SK-N-SH treated with all-trans-retinoic acid at 6 μM for 48 hours (cell line): ENCODE results near the gene FAM43A.

Experiments used
- ARNTL ChIP-seq: fragments of 450-650 bp; formaldehyde crosslinking; IDR thresholded peaks from 2 replicates; pipeline ENCODE4 v1.5.0; 2020; ENCODE audit warnings: low read depth, mild to moderate bottlenecking, moderate library complexity, borderline replicate concordance
- ISL1 ChIP-seq: fragments of 250-450 bp; sonication (Bioruptor Pico); IDR thresholded peaks from 2 replicates; pipeline ENCODE4 v2.1.2; 2022; ENCODE audit warnings: mild to moderate bottlenecking, moderate library complexity
- OSR1 ChIP-seq: fragments of 250-450 bp; sonication (Bioruptor Pico); IDR thresholded peaks from 2 replicates; pipeline ENCODE4 v1.8.0; 2022; ENCODE audit warnings: moderate library complexity, mild to moderate bottlenecking, inconsistent platforms
- TOX ChIP-seq: fragments of 250-450 bp; sonication (Bioruptor Pico); IDR thresholded peaks from 2 replicates; pipeline ENCODE4 v1.8.0; 2021; ENCODE audit warnings: mild to moderate bottlenecking, moderate library complexity, borderline replicate concordance
- ZFP30 ChIP-seq: fragments of 450-650 bp; formaldehyde crosslinking; IDR thresholded peaks from 2 replicates; pipeline ENCODE4 v1.5.0; 2022; ENCODE audit warnings: mild to moderate bottlenecking, moderate library complexity
- TF ChIP-seq, protein P1 (sequence below): fragments of 250-450 bp; sonication (Bioruptor Pico); IDR thresholded peaks from 2 replicates; pipeline ENCODE4 v1.8.0; 2020; ENCODE audit warnings: mild to moderate bottlenecking, moderate library complexity, borderline replicate concordance
- TF ChIP-seq, protein P2 (sequence below): fragments of 250-450 bp; sonication (Bioruptor Pico); IDR thresholded peaks from 2 replicates; pipeline ENCODE4 v1.8.0; 2021; ENCODE audit warnings: low read depth, mild to moderate bottlenecking, moderate library complexity, borderline replicate concordance

DNA sequence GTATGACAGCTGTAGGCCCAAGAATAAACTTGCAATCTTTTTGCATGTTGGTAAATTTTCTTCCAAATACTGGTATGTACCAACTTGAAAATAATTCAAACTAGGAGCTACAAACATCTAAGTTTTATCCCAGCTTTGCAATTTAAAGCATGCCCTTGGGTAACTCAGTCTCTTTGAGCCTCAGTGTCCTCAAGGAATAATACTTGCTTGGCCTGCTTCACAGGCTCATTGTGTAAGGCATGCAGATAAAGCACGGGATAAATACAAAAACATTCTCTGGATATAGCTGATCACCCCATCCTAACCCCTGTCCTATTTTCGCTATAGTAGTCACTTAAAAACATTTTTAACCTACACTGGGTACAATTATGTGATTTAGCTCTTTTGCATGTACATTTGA is 42.9 kb upstream of the FAM43A start:
- TF ChIP-seq, protein P1, sequence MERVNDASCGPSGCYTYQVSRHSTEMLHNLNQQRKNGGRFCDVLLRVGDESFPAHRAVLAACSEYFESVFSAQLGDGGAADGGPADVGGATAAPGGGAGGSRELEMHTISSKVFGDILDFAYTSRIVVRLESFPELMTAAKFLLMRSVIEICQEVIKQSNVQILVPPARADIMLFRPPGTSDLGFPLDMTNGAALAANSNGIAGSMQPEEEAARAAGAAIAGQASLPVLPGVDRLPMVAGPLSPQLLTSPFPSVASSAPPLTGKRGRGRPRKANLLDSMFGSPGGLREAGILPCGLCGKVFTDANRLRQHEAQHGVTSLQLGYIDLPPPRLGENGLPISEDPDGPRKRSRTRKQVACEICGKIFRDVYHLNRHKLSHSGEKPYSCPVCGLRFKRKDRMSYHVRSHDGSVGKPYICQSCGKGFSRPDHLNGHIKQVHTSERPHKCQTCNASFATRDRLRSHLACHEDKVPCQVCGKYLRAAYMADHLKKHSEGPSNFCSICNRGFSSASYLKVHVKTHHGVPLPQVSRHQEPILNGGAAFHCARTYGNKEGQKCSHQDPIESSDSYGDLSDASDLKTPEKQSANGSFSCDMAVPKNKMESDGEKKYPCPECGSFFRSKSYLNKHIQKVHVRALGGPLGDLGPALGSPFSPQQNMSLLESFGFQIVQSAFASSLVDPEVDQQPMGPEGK (CRISPR knock-in tag), result no peak
- no peak for TF ChIP-seq ARNTL (CRISPR knock-in tag)
- TF ChIP-seq, protein P2, sequence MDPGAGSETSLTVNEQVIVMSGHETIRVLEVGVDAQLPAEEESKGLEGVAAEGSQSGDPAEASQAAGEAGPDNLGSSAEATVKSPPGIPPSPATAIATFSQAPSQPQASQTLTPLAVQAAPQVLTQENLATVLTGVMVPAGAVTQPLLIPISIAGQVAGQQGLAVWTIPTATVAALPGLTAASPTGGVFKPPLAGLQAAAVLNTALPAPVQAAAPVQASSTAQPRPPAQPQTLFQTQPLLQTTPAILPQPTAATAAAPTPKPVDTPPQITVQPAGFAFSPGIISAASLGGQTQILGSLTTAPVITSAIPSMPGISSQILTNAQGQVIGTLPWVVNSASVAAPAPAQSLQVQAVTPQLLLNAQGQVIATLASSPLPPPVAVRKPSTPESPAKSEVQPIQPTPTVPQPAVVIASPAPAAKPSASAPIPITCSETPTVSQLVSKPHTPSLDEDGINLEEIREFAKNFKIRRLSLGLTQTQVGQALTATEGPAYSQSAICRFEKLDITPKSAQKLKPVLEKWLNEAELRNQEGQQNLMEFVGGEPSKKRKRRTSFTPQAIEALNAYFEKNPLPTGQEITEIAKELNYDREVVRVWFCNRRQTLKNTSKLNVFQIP (CRISPR knock-in tag), result no peak
- TF ChIP-seq OSR1 (CRISPR knock-in tag), result no peak
- TF ChIP-seq ZFP30 (CRISPR knock-in tag), result no peak
- TF ChIP-seq ISL1 (CRISPR knock-in tag), result no peak
- no peak for TF ChIP-seq TOX
